Breast epithelium (tissue), 3 donors: Measurements from ENCODE around the gene PRKX.
"Not testable (repeated sequence)": the region's sequence is repeated elsewhere in the genome, so short reads cannot be mapped to it uniquely, and the experiment has no call there.

ENCODE experiments used
- CTCF ChIP-seq, 3 donors: fragments of 450-650 bp; IDR thresholded peaks; one replicate each; pipeline ENCODE4 v1.5.1; 2016 to 2017; ENCODE audit warnings: antibody characterized with exemption in 3 of 3, mild to moderate bottlenecking in 3 of 3, moderate library complexity in 3 of 3
- POLR2A ChIP-seq: fragments of 450-650 bp; IDR thresholded peaks from one replicate; pipeline ENCODE4 v1.6.1; 2016; ENCODE audit warnings: antibody characterized with exemption, mild to moderate bottlenecking, moderate library complexity
- POLR2AphosphoS5 ChIP-seq, 3 donors: sonication (generic); formaldehyde crosslinking; IDR thresholded peaks; one replicate each; pipeline ENCODE4 v1.6.1; 2017; ENCODE audit warnings: antibody characterized with exemption in 3 of 3

GRCh38 chrX:3683236-3683635 lies 30.2 kb downstream of the PRKX start:
- not testable (repeated sequence) for TF ChIP-seq POLR2AphosphoS5 (IDR thresholded peaks at IDR 0.05); CTCF (IDR thresholded peaks at IDR 0.05); POLR2A
